Activated T-cell treated with anti-CD3 and anti-CD28 coated beads for 24 hours (primary cell): ENCODE data around the gene AVP.

Source experiments
- DNase-seq: peaks from one replicate; pipeline ENCODE4 v3.0.0-alpha.2; 2020; ENCODE audit warnings: low read depth

AVP gene

DNA sequence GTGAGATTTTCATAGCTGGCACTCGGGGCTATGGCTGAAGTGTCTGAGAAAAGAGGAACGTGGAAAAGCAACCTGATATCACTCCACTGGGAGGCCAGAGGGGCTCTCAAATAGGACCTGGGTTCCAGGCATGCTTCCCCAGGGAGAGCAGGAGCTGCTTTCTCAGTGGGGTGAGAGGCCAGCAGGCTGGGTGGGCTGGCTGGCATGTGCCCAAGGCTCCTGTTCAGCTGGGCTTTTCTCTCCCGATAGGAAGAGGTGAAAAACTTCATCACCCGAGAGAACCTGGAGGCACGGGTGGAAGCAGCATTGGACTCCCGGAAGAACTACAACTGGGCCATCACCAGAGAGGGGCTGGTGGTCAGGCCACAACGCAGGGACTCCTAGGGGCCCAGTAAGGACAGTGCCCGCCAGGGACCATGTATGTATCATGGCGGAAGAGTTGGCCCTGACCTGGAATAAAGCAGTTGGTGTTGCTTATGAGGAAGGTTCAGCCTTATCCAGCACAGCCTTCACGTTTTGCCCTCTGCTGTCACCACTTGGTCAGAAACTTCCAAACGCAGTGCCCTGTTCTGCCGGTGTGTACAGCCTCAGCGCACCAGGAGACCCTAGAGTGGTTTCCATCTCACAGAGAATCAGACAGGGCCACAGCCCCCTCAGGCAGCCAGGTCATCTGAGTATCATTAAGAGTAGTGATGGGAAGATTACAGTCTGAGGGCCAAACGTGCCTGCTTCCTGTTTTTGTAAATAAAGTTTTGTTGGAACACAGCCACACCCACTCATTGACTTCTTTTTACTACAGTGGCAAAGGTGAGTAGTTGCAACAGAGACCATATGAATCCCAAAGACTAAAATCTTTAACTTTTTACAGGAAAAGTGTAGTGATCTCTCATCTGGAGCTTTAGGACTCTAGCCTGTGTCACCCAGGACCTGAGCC, 36.8 kb downstream of the AVP start:
- no peak for DNase-seq

- DNase-seq = no peak
These were observed 37.7 kb downstream of the AVP start for GRCh38 chr20:3046677-3047462.

- peak; percentile 76 for DNase-seq
These were observed 38.5 kb downstream of the AVP start, which contains the start of gene MRPS26 for GRCh38 chr20:3045816-3046676. Gene MRPS26, plus strand, starts transcription at chr20:3046052. Its CDS starts 17 bp downstream, at chr20:3046069.

DNA sequence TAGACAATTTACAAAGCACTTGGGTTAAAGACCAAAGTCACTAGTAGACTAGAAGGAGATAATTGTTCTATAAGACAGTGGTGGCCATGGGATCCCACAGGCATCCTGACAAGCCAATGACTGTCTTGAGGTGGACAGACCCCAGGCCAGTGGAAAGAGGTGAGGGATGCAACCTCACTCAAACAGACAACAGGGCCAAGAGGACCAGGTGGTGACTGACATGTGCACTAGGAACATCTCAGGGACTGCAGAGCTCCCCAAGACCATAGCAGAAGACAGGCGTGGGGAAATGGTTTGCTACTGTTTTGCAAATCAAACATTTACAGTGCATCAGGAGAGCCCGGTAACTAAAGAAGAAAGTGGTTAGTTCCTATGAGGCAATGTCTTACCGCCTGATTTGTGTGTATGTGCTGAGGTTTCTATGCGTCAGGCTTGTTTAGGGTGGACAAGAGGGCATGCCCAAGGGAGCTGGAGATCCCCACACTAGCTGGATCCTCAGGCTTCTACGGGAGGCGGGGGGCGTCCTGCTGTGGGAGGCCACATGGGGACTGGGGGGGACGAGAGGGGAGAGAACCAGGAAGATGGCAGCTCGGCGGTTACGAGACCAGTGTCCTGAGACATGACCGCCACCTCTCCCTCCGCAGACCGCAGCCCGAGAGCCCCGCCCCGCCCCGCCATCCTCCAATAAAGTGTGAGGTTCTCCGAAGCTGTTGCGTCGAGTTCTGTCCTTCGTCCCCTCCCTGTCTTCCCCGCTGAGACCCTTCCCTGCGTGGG, 39.3 kb downstream of the AVP start:
- no peak for DNase-seq

DNA sequence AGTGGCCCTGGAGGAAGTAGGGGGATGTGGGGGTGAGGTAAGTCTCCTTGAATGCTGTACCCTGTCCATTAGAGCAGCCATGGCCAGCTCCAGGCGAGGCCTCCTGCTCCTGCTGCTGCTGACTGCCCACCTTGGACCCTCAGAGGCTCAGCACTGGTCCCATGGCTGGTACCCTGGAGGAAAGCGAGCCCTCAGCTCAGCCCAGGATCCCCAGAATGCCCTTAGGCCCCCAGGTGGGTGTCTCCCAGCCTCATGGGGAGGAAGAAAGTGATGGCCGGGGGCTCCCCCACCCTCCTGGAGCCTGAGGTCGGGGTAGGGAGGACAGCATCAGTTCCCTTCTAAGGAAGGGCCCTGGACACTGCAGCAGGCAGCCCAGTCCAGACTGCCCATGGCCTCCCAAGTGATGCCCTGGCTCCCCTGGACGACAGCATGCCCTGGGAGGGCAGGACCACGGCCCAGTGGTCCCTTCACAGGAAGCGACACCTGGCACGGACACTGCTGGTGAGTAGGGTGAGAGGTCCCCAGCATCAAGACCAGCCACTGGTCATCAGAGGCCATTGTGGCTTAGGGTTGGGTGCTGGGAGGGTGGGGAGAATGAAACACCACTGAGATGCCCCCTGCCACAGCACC, 40.1 kb downstream of the AVP start:
- DNase-seq = no peak

DNA sequence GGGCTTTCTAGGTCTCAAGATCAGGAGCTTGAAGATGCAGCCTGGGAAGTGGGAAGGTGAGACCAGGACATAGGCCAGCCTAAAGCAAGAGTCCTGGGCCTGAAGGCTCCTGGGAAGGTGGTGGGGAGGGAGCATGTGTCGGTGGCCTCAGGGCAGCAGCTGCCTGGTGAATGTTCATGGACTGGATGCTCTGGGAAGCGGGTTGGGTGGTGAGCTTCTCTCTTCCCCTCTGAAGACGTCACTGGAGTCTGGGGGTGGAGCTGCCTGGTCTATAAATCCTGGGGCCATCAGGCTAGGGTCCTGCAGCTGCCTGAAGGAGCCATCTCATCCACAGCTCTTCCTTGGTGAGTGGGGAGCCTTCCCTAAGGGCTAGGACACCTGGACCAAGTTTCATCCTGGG, 41.2 kb downstream of the AVP start, which contains the start of gene GNRH2:
GNRH2 (plus strand) TSS at position 301 of the 400 bp plus-strand sequence. CDS start 793 bp downstream, outside the sequence.
- DNase-seq = no peak

GRCh38 chr20:3042625-3043024, 41.9 kb downstream of the AVP start:
- no peak for DNase-seq

- no peak for DNase-seq
These were observed 42.6 kb downstream of the AVP start for GRCh38 chr20:3041854-3042409.

DNA sequence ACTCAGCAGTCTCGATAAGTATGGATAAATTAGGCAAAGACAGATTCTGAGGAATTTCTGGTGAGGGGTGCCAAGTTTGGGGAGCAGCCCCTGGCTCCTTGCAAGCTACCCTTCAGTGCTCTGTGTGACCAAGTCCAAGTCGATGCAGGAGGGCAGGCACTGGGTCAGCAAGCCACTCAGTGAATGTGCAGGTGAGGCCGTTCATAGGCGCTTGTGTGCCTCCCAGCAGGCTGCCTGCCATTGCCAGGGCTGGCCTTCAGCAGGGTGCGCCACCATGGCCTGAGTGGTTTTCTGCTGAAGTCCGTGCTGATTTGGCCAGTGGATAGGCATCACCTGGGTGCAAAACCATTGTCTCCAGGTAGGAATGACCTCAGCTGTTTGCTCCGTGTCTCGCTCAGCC, 44.4 kb downstream of the AVP start:
- no peak for DNase-seq

DNA sequence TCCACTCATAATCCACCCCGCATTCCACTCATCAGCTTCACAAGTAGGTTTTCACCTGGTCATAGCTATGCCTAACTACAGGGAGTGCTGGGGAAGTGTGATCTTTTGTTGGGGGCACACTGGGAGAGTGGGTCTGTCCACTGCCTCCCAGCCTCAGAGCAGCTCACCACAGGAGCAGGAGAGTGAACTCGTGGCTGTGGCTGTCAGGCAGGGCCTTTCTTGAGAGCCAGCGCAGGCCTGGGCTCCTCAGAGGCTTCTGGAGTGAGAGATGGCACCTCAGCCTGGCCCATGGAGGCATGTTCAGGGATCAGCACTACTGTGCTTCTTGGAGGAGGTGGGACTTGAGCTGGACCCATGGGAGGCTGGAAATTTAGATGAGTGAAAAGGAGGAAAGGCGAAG, 45.1 kb downstream of the AVP start:
- DNase-seq = no peak

GRCh38 chr20:3038454-3038853, 46.1 kb downstream of the AVP start:
- DNase-seq = no peak

- DNase-seq = no peak
These were observed 46.9 kb downstream of the AVP start for GRCh38 chr20:3037654-3038053.

- no peak for DNase-seq
These were observed 51.9 kb downstream of the AVP start for GRCh38 chr20:3032624-3033023.
